HG02852 (cell line): Measurements from ENCODE around the gene FERMT1.

Source experiments
- ATAC-seq: cut with Tn5 transposase; IDR thresholded peaks from one replicate; pipeline ENCODE4 v1.9.1; 2021; ENCODE audit warnings: mild to moderate bottlenecking, moderate library complexity; ENCODE audit not compliant: unreplicated experiment

The FERMT1 gene, protein sequence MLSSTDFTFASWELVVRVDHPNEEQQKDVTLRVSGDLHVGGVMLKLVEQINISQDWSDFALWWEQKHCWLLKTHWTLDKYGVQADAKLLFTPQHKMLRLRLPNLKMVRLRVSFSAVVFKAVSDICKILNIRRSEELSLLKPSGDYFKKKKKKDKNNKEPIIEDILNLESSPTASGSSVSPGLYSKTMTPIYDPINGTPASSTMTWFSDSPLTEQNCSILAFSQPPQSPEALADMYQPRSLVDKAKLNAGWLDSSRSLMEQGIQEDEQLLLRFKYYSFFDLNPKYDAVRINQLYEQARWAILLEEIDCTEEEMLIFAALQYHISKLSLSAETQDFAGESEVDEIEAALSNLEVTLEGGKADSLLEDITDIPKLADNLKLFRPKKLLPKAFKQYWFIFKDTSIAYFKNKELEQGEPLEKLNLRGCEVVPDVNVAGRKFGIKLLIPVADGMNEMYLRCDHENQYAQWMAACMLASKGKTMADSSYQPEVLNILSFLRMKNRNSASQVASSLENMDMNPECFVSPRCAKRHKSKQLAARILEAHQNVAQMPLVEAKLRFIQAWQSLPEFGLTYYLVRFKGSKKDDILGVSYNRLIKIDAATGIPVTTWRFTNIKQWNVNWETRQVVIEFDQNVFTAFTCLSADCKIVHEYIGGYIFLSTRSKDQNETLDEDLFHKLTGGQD

DNA sequence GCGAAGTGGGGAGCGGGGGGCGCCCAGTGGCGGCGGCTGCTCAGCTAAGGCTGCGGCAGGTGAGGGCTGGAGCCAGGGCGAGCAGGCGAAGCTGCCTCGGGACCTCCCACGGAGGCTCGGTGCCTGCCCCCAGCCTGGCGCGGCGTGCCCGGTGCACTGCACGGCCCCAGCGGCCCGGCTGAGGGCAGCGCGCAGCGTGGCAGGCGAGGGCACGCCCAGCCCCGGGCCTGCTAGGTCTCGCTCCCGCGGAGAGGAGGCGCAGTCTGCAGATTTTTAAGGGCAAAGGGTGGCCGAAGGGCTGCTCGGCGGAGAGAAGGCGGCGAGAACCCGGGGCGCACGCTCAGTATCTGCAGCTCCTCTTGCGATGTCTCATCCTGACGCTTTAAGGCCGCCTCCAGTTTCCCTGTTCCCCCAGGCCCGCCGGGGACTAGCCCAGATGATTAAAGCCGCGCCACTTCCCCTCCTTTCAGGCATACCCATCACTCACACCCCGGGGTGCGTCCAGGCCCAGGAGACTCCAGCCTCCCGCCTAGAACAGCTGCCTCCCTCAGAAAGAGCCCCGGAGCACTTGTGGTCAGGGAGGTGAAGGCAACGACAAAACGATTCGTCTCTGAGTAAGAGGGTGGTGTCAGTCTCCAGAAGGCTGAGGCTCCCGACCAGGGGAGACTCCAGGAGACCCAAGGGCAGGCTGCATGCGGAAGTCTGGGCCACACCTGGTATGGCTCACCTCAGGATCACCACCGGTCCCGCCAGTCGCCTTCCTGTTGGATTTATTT lies at the start of gene FERMT1:
Gene FERMT1 (minus strand): TSS at position 158 of the 776 bp plus-strand sequence. CDS start 3,476 bp downstream, outside the sequence.
- ATAC-seq, result peak; percentile 48

DNA sequence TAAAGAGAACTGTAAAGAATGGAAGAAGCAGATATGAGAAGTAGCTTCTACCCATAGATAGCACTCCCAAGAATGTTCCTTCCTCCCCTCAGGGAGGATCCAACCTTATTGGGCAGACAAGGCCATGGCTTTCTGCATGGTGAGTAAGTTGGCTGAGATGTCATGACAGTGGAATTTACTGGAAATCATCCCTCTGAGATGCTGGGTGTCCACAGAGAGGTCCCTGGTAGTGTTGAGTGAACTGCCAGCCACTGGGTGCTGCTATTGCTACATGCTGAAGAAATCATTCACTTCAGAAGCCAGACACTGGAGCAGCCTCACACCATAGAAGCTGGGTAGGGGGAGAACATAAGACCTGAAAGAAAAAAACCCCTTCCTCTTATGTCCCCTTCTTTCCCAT lies 46.4 kb upstream of the FERMT1 start:
- no peak for ATAC-seq

DNA sequence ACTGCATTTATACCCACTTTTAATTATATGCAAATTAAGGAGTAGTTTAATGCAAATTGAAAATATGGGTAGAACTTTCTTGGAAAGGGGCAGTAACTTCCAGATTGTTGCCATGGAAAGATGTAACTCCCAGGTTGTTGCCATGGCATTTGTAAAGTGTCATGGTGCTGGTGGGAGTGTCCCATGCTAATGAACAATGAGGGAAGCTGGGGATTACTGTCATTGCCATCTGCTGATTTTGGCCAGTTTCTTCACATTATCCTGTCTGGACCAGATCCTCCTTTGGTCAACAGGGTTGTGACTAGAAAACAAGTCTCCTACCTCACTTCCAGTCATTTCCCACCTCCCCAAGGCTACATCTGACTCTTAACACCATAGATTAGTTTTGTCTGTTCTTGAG lies 45.4 kb upstream of the FERMT1 start:
- ATAC-seq, result no peak

DNA sequence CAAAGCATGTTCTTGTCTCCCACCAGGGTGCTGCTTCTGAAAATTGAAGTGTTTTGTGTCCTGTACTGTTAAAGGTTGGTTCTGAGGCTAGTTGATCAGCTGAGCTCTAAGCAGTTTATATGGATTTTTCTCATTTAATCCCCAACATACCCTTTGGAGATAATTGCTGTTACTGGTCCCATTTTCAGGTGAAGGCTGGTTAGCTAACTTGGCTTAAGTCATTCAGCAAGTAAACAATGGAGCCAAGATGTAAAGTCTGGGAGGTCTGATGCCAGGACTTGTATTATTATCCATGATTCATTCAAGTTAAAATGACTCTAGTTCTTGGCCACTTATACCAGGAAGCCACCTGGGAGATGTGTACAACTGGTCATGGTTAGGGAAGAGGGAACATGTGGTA lies 42.5 kb upstream of the FERMT1 start:
- no peak for ATAC-seq

DNA sequence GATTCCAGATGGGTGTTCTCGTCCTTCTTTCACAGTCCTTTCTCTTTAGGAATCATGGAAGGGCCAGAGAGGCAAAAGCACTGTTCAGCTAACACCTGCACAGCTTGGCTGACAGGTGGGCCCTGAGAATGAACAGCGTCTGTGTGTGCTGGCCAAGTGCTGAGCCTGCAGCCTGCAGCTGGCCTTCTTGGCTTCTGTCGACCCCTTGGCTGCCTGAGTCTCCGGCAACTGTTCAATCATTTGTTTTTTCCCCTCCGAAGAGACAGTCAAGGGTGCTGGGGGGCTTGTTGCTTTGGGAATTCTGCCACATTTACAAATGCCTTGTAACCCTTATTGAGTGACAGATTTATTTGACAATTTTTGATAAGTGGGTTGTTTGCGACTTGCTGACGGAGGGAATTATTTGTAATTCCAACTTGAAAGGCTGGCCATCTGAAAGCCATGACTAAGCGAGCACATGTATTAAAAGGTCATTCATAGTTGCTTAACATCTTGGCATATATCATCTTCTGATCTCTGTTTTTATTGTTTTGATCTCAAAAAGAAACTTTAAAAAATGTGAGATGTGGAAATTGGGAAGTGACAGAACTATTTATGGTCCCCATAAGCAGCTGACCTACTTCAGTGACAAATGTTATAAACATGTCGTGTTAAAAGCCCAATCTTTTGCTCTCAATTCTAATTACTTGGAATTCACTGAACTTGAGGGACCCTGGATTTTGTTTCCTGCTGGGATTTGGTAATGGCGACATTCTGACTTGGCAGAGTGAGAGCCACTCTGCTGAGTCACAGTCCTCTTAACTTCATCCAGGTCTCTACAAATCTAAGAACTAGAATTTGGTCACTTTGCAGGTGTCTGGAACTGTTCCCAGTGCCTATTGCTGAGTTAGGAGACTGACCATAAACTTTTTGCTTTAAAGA lies 41.9 kb upstream of the FERMT1 start:
- no peak for ATAC-seq

DNA sequence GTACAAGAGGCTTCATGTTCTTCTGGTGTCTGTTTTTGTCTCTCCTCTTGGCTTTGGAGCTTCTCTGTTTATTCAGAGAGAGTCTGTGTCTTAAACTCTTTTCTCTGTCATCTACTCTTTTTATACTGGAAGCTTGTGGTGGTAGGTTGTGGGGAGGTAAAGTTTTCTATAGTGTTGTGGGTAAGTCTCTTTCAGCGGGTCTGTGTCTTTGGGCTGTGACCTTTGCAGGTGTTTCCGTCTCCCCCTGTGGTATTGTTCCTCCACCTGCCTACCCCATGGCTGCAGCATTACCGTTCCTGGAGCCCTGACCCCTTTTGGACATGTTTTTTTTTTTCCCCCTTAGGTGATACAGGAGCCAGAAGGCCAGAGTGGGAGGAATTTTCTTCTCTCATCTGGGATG lies 37.9 kb upstream of the FERMT1 start:
- no peak for ATAC-seq

DNA sequence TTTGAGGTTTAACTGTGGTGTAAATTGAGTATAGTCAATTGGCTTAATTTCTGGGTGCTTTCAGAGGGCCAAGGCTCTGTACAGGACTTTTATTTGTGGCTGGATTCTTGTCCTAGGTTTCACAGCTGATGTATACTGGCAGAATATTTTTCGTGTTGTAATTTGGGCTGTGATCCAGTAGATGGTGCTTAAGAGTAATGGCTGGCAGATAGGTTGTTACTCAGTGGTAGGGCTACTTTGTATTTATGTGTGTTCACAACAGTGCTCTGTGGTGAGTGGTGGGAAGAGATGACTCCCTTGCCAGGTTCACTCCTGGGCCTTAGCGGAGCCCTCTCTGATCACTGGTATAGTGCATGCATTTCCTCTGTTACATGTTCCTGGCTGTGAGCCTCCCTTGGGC lies 34.5 kb upstream of the FERMT1 start:
- ATAC-seq, result no peak

DNA sequence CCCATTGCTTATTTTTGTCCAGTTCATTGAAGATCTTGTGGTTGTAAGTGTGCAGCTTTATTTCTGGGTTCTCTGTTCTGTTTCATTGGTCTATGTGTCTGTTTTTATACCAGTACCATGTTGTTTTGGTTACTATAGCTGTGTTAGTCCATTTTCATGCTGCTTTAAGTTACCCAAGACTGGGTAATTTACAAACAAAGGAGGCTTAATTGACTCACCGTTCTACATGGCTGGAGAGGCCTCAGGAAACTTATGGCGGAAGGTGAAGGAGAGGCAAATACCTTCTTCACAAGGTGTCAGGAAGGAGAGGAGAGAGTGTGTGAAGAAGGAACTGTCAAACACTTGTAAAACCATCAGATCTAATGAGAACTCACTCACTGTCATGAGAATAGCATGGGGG lies 29.9 kb upstream of the FERMT1 start:
- ATAC-seq, result no peak

DNA sequence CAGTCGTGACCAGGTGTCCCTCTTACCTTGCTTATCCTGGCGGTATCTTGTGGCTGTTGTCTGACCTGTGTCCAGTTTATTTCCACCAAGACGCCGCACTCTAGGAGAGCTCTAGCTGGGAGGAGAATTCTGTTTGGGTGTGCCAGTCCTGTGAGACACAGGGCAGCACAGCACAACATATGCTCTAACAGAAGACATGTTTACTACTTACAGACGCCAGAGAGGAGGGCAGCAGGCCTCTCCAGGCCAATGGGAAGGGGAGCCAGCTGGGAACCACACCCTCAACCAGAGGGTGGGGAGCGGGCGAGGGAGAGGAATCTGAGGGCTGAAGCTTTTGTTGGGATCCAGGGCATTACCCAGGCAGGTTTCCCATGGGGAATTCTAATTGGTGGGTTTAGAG lies 25.2 kb upstream of the FERMT1 start:
- no peak for ATAC-seq

DNA sequence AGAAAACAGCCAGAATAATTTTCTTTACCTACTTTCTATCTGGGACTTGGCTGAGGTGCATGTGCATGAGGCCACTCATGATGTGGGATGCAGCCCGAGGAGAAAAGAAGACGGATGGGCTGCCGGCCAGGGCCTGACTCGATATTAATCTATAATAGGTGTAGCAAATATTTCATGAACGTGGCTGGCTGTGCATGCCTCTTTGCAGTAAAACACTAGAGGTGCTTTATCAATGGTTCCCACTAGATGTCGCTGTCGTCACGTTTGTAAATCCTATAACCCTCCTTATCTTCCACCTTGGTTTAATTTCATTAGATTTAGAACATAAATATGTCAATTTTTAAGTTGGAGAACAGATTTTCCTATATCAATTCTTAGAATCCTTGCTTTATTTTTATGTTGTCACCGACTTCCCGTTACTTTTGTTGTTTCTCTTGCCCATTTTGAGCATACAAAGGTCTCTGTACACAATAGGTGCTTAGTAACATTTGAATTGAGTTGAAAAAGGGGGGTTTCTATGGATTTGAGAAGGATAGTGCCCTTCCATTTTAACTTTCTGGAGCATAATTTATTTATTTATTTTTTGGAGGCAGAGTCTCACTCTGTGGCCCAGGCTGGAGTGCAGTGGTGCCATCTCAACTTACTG lies 19.6 kb upstream of the FERMT1 start:
- peak; percentile 85 for ATAC-seq

DNA sequence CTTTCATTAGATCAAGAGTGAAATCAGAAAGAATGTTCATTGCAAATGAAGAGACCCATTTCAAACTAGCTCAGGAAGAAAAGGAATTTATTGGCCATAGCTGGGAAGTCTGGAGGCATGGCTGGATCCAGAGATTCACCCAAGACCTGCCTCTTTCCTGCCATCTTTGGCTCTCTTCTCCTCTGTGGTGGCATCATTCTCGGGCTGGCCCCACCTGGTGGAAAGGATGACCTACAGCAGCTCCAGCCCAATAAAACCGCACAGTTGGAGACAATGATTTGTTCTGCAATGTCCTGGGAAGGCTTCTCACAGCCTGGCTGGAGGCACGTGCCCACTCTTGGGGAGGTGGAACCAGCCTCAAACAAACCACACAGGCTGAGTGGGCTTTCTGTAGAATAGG lies 18.1 kb upstream of the FERMT1 start:
- ATAC-seq, result no peak

DNA sequence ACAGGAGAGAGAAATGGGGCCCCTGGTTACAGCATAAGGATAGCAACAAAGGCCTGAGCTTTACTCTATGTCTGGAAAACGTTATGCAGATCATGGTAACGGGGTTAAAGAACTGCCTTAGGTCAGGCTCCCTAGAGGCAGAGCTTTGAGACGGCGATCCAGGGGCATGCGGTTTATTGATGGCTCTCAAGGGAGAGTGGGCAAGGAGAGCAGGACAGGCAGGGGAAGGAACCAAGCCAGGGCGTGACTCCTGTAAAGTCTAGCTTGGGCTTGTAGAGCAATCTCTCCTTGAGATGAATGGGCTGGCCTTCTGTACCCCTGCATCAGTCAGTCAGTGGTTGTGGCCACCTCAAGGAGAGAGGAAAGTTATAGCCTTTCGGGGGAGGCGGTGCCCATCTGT lies 12.5 kb upstream of the FERMT1 start:
- ATAC-seq, result no peak

DNA sequence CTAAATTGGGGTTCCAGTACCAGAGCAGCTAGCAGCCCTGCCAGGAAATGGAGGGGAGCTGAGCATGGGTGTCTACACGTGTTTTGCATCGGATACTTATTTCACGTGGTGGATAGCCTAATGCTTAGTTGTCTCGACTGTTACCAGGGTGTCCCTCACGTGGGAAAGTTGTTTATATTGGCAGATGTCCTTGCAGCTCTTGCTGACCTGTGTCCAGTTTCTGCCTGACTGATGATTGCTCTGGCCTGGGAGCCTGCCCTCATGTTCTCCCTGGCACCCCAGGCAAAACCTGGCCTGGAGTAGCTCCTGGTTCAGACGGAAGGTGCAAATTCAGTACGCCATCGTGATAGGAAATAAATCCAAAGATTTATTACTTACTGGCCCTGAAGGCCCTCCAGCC lies 11.8 kb upstream of the FERMT1 start:
- no peak for ATAC-seq

DNA sequence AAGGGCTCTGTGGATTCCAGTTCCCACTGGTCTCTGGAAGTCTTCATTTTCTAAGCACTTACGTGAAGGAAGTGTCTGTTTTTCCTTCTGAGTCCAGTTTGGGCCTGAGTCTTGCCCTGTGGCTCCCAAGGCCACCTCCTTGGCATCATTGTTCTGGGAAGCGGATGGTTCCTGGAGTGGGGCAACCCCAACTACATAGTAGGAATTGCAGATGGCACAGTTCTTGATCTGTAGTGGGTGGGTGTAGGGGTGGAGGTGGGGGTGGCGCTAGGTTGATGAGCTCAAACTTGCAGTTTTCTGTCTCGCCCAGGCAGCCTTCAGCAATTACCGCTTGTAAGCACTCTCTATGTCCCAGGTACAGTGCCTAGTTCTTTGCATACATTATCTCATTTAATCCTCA lies 7.2 kb upstream of the FERMT1 start:
- no peak for ATAC-seq

DNA sequence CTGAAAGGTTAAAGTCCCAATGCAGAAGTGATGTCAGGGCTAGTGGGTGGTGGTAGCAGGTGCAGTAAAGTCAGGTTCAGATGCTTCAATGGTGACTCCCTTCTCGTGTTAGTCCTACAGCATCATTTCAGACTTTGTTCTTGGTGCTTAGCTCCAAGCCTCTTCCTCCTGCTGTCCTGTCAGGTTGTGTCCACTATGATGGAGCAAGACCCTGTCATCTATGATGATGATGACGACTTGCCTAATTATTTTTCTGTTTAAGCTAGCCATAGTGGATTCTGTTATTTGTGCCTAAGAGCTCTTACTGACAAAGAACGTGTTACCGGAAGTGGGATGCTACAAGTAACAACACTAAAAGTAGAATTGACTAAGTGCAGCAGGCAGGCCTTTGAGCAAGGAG lies 5.0 kb upstream of the FERMT1 start:
- no peak for ATAC-seq

DNA sequence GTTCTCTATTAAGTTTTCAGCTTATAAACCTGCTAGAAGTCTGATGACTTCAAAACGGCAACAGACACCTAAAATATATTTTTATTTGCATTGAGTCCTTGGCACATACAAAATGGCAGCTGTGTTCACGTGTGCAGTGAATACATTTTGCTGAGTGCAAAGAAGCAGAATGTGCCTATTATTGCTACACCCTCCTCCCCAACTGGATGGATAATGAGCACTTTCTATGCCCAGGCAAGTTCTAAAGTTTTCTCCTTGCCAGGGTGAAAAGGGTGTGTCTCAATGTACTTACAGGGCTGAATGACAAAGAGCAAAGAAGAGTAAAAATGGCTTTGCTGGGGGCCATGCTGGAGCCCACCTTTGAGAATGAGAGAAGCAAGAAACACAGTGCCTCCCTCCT lies 4.0 kb upstream of the FERMT1 start:
- no peak for ATAC-seq

DNA sequence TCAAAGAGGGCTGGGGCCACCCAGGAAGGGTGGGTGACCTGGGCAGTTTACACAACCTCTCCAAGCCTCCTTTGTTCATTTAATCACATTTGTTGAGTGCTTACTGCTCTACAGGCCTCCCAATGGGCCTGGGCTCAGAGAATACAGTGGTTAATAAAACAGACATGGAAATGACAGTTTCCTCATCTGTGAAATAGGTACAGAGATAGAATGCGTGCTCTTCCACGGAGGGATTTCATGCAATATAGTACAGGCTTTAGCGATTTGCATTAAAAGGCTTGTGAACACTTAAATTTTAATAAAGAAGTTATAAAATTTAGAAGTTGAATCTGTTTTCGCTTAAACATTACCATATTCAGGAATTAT lies 802 bp upstream of the FERMT1 start:
- ATAC-seq, result no peak

DNA sequence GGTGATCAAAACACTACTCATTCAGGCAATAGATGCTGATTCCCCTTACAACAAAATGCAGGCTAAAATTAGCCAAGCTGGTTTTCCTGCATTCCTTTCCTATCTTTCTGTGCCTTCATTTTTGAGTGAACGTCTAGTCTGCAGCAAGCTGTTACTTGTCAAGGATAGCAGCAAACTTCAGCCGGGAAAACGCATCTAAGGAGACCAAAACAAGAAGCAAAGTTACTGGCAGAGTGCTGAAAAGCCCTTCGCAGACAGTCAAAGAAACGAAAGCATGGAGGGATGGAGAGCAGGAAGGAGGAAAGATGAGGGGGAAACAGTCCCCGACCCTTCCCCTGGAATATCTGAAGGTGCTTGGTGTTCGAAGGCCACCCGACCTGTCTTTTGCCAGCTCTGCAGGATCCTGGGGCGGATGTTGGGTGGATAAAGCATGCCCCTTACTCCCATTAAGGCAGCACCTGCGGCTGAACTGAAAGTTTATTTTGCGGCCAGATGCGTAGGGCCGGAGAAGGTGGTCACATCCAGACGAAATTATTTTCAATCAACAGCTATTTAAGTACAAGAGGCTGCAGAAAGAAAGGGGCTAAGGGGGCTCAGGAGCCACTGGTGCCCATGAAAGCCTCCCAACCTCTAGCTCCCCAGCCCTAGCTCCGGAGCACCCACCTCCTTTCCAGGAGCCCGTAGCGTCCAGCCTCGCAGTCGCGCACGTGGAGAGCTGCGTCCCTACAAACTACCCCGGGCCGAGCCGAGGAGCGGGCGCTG lies 538 bp downstream of the FERMT1 start:
- ATAC-seq, result no peak

DNA sequence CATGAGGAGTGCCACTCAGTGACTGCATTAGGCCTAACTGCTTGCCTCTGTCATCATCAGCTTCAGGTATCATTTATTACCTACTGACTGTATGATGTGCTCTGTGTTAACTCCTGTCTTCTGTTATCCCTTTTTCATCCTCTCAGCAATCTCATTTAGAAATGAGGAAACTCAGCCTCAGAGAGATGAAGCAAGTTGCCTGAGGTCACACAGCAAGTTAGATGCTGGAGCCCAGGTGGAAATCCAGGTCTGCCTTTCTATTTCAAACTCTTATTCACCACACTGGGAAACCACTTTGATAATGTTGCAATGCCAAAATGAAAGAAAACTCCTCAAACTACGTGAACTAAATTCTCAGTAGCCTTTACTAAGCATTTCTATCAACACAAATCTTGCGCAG lies 1.3 kb downstream of the FERMT1 start:
- no peak for ATAC-seq
